GM21447 (cell line): ENCODE measurements around the gene ZNF469.

ENCODE experiments used
- ATAC-seq: cut with Tn5 transposase; IDR thresholded peaks from one replicate; pipeline ENCODE4 v1.9.1; 2021; ENCODE audit not compliant: unreplicated experiment

ZNF469 gene

DNA sequence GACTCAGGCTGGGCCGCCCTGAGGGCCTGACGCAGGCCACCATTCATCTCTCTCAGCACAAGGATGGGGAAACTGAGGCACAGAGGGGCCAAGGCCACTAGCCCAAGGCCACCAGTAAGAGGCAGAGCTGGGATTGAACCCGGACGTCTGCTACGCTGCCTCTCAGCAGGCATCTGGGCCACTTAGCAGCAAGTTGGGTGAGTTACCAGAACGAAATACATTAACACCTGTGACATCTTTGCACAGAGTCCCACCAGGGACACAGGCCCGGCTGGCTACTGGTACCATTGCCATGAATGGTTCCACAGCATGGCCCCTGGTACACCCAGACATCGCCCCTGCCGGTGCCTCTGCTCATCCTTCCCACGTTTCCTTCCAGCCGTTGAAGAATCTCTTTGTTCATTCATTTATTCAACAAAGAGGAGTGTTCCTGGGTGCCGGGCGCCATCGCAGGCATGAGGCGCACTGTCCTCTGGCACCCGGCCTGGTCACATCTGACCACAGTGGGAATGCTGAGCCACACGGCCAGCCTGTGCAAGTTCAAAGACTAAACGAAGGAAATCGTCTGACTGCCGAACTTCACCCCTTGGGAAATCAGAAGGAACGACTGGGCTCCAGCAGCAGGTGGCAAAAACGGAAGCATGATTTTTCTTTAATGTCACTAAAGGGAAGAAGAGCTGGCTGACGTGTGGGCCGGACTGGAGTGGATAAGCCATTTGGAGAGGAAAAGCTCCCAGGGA, 7.4 kb upstream of the ZNF469 start:
- ATAC-seq = no peak

DNA sequence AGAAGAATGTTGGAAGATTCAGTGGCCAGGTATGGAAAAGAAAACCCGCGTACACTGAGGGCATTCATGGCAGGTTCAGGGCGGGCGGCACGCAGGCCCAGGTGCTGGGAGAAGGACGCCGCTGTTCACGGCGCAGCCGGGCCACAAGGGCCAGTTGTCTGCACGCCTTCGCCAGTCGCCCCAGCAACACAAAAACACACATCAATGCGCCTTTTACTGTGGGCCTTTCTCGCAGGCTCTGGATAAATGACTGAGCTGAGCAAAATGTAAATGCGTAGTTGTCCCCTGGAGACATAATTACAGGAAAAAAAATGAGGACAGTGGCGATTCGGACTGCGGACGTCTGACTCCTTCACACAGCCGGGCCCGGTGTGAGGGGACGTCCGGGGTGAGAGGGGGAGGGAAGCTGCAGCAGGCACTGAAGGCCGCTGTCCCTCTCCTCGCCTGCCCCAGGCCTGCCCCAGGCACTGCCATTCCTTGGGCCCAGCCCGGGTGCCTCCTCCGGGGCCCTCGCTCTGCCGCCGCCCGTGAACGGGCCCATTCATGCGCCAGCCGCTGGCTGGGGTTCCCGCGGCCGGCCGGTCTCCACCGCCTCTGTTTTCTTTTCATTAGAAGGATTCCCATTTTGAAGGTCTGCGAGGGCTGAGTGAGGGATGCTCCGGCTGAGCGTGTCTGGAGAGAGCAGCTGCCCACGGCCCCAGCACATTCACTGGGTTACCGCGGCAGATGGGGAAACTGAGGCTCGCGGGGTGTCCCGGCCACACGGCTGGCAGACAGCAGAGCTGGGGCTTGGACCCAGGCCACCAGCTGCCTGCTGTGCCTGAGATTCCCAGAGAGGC, 6.5 kb upstream of the ZNF469 start:
- ATAC-seq = no peak

DNA sequence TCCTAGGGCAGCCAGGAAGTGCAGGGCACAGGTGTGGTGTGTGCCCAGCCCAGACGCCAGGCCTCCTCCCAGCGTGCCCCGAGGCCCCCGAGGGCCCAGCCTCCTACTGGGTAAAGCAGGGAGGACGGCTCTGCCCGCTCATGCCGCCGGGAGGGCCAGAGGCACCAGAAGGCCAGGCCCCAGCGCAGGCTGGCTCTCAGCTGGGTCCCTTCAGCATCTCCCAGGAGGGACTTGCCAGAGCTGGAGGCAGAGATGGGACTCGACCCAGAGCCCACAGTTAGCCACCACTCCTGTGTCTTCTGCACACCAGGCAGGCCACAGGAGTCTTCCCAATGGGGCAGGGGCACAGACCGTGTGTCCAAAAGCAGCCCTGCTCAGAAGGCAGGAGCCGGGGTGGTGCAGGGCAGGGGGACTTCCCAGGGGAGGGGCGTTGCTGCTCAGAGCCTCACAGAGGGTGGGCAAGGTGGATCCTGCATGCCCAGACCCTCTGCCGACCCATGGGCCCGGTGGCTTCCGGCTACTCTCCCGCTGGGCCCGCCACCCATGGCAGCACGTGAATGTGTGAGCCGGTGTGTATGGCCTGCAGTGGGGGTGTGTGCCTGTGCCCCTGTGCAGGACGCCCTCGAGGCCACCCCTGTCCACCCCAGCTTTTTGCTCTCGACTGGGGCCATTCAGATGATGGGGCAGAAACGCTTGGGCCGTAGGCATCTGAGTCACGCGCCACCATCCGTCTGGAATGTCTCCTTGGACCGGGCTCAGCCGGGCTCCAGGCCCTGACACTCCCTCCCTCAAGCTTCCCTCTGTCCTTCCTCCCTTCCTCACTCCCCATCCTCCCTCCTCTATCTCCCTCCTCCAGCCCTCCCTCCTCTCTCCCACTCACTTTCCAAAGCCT, 5.7 kb upstream of the ZNF469 start:
- ATAC-seq = no peak

- ATAC-seq = no peak
Measured at GRCh38 chr16:88377961-88378360, 4.8 kb upstream of the ZNF469 start.

GRCh38 chr16:88378401-88378800, 4.4 kb upstream of the ZNF469 start:
- no peak for ATAC-seq

DNA sequence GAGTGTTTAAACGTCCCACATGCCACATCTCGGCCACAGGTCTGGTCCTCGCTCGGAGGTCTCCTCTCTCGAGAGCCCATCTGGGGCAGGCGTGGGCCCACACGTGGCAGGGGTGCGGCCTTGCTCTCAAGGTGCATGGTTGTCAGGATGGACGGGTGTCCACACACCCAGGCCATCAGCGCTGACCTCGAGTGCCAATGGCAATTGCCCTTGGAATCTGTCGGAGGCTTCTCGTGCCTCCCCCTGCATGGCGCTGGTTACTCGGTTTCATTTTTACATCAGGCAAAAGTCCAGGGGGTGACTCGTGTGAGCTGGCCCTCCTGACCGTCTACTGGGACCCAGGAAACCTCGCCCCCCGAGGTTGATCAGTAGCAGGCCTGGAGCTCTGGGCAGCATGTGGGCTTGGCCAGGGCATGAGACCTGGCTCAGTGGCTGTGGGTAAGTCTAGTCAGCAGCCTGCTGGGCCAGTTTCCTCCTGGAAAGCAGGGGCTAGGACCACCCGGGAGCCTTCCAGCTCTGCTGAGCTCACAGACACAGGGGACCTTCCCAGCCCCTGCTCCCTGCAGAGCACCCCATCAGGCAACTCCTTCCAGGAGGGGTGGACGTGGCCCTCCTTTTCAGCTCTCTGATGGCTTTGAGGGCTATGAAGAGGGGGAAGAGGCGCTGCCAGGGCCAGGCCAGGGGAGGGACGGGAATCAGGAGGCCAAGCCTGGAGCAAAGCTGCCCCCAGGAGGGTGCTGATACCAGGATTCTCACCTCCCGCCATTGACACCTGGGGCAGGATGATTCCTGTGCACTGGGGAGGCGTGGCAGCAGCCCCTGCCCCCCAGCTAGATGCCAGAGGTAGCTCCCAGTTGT, 3.7 kb upstream of the ZNF469 start:
- no peak for ATAC-seq

DNA sequence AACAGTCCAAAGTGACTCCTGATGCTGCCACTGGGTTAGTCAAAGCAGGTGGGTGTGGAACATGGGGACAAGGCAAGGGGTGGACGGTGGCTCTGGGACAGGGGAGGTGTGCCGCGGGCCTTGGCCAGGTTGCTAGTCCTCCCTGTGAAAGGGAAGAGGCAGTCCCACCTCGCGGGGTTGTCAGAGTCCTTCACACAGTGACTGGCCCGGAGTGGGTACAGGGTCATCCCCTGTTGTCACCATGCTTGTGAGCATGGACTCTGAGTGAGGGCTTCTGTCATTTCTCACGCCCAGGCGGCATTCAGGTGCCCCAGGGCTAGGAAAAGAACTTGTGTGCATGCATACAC, 3.1 kb upstream of the ZNF469 start:
- no peak for ATAC-seq

DNA sequence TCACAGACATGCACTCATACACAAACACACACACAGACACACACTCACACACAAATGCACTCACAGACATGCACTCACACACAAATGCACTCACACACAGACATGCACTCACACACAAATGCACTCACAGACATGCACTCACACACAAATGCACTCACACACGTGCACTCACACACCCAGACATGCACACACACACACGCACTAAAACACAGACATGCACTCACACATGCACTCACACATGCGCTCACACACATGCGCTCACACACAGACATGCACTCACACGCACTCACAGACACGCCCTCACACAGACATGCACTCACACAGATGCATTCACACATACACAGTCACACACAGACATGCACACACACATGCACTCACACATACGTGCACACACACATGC, 2.7 kb upstream of the ZNF469 start:
- ATAC-seq = no peak

DNA sequence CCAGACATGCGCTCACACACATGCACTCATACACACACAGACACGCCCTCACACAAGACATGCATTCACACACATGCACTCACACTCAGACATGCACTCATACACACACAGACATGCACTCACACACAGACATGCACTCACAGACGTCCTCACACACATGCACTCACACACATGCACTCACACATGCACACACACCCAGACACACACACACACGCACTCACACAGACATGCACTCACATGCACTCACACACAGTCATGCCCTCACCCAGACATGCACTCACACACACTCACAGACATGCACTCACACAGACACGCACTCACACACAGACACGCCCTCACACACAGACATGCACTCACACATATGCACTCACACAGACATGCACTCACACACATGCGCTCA, 2.1 kb upstream of the ZNF469 start:
- no peak for ATAC-seq

- ATAC-seq = no peak
Measured at GRCh38 chr16:88381820-88382451, 823 bp upstream of the ZNF469 start.

DNA sequence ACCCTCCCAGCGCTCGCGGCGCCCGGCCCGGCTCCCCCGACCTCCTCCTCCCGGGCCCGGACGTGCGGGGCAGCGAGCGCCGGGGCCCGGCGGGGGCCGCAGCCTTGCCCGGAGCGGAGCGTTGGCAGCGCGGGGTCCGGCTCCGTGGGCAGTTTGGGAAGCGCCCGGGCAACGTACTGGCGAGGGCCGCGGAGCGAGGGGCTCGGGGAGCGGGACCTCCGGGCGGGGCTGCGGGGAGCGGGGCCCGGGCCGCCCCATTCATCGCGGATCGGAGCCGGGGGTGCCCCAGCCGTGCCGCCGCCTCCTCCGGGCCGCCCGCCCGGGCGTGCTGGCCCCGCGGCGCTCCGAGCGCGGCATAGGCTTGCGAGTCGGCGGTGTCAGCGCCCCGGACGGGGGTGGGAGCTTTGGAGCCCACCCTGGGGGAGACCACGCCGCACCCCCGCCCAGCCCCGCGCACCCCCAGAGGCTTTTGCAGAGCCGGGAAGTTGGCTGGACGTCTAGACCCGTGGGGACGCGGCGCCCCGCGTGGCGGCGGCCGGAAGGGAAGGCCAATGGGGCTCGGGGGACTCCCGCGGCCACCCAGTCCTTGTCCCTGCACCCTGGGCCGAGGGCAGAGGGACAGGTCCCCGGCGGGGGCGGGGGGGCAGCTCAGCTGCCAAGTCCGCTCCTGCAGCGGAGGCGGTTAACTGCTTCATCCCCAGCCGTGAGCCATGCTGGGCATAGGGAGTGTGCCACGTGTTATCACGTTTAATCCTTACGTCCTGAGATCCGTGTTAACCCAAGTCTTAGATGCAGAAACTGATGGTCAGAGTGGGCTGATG, 852 bp downstream of the ZNF469 start:
- no peak for ATAC-seq

DNA sequence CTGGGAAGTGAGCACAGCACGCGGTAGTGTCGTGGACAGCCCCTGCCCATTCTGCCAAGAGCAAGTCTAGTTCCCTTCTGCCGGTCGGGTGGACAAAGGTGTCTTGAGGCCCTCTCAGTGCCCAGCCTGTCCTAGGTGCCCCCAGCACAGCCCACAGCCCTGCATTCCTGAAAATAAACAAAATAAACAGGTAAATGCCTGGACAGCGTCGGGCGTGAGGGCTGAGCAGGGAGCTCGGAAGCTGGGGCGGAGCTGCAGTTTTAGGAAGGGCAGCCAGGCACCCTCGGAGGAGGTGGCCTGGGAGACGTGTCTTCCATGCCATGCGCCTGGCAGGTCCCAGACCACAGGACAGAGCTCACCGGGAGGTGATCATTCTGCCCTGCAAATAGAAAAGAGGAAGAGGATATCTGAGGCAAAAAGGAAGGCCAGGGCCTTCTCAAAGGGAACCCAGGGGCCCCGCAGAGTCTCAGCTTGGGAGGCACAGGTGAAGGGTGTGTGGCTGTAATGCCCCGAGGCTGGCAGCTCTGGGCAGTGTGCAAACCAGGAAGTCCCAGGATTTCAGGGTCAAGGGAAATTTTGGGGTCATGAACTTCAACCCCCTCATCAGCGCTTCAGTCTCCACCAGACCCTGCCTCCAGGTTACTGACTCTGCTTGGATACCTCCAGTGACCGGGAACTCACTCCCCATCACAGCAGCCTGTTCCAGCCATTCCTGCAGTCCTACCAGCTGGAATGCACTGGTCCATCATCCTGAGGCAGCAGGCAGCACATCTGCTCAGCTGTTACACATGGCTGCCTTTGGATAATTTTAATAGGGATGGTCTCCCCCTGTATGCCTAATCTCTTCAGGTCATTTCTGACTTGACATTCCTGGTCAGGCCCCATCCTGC, 1.7 kb downstream of the ZNF469 start:
- ATAC-seq = no peak

DNA sequence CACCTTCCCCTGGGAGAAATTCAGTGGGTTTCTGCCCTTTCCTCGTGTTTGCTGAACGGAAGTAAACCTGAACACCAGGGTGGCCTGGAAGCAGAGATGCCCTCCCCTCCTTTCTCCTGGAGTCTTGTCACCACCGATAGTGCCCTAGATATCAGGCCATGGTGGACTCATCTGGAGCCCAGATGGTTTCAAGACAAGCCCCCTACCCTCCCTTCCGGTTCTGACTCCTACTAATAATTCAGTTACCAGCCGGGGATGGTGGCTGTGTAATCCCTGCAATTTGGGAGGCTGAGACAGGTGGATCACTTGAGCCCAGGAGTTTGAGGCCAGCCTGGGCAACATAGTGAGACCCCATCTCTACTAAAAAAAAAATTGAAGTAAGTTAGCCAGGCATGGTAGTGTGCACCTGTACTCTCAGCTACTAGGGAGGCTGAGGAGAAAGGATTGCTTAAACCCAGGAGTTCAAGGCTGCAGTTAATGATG, 2.4 kb downstream of the ZNF469 start:
- ATAC-seq = no peak

DNA sequence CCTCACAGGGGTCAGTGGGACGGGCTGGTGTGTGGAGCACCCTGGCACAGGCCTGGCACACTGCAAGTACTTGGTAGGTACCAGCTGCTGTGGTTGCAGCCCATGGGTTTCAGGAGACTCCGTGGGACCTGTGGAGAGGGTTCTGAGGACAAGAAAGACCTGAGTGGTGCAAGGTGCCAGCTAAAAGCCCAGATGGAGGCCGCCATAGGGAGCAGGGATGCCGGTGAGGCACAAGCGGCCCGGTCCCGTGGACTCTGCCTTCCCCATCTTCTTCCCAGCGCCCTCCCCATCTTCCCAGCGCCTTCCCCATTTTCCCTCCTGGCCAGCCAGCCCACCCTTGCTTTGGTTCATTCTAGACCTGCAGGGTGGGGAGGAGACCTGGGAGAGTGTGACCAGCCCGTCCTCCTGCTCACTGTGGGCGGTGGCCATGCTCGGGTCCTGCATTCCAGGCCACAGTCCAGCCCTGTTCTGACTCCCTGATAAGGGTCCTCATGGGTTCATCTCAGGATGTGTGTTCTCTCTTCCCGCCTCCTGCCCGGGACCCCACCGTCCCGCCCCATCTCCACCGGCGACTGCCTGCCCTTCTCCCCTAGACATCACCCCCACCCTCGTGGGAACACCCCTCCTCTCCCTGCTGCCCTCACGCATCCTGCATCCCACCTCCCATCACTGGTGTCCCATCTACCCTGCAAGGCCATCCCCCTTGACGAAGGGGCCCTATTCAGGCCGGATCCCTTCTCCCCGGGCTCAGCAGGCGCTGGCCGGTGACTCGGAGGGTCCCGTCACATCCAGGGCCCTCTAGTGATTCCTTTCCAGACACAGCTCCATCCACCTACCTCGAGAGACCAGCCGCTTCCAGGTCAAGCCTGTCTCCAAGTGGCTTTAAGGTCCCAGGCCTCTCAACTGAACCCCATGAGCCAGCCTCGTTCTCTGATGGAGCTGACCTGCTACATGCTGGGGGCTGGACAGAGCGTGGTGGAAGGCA, 3.4 kb downstream of the ZNF469 start:
- ATAC-seq = no peak

DNA sequence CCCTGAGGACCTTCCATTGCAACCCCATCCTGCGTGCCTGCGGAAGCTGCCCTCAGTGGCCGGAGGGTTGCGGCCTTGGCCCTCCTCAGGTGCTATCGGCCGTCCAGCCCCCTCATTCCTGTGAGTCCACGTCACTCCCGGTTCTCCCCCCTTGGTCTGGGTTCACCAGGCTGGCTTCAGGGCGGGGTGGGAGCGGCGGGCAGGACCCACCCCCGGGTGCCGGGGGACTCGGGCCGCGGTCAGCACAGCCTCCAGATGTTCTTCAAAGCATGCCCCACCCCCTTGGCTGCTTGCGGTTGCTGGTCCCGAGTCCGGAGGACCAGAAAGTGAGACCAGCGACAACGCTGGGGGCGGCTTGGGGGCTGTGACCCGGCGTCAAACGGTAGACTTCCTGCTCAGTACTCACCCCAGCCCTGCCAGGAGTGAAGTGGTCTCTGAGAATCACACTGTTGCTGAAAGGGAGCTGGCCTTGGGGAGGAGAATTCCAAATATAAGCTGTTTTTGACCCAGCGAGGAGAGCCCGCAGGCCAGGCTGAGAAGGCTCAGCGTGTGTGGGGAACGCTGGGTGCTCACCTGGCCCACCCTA, 4.5 kb downstream of the ZNF469 start:
- ATAC-seq = no peak

DNA sequence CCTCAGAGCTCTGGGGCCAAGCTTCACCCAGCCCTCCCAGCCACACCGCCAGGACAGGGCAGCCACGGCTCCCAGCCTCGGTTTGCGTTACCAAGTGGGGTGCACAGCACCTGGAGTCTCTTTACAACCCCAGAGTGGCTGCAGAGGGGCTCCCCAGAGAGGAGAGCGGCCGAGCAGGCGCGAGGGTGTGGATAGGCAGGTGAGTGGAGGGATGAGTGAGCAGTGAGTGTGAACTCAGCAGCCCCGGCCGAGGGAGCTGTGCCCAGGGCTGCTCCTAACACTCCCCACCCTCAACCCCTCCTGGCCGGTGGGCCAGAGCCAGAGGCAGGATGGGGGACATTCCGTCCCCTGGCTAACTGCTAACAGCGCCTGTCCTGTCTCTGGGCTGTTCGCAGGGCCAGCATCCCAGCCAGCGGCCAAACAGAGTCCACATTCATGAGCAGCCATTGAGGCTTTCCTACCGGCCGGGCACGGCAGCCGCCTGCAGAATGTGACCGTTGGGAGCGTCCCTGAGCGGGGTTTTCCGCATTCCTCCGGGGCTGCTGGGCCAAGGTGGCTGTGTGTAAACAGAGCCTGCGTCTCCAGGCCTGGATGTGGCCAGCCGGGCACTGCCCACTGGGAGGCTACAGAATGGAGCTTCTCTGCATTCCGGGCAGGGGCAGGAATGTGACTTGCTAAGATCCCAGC, 5.3 kb downstream of the ZNF469 start:
- ATAC-seq = no peak
